Aorta (tissue), 5 donors: ENCODE data around the gene GHRL. TPM values are rescaled to one million over a fixed set of nuclear protein-coding genes. Genes with fewer than 3 reads are reported as not detected.

Experiments
- ATAC-seq: fragments of 200-7000 bp; cut with Tn5 transposase; one replicate; pipeline ENCODE4 v1.9.1; 2022; ENCODE audit warnings: moderate library complexity; ENCODE audit not compliant: low FRiP score
- DNase-seq, 2 donors: peaks; one replicate each; pipeline ENCODE4 v3.0.0-alpha.2; 2020
- H3K27ac ChIP-seq, 2 donors: one replicate each; pipeline ENCODE4 v1.5.1; 2013; ENCODE audit warnings: low read length in 2 of 2, mild to moderate bottlenecking in 2 of 2, moderate library complexity in 2 of 2, control low read depth in 1 of 2, inconsistent platforms in 1 of 2, low read depth in 1 of 2
- H3K27me3 ChIP-seq, 2 donors: one replicate each; pipeline ENCODE4 v1.6.1; 2013; ENCODE audit warnings: control low read depth in 1 of 2, low read length in 1 of 2, mild to moderate bottlenecking in 1 of 2, moderate library complexity in 1 of 2; ENCODE audit not compliant: insufficient read depth in 2 of 2, control insufficient read depth in 1 of 2
- H3K36me3 ChIP-seq, 2 donors: one replicate each; pipeline ENCODE4 v1.6.1; 2013; ENCODE audit warnings: control low read depth in 1 of 2, low read length in 1 of 2, mild to moderate bottlenecking in 1 of 2; ENCODE audit not compliant: insufficient read depth in 2 of 2, control insufficient read depth in 1 of 2
- H3K4me1 ChIP-seq, 2 donors: one replicate each; pipeline ENCODE4 v1.6.1; 2013; ENCODE audit warnings: low read length in 2 of 2, control low read depth in 1 of 2, mild to moderate bottlenecking in 1 of 2, moderate library complexity in 1 of 2; ENCODE audit not compliant: insufficient read depth in 2 of 2, control insufficient read depth in 1 of 2
- H3K4me3 ChIP-seq, 2 donors: one replicate each; pipeline ENCODE4 v1.5.1; 2013; ENCODE audit warnings: low read length in 2 of 2, control low read depth in 1 of 2, mild to moderate bottlenecking in 1 of 2
- H3K9me3 ChIP-seq: one replicate; pipeline ENCODE4 v1.6.1; 2013; ENCODE audit warnings: mild to moderate bottlenecking, low read length; ENCODE audit not compliant: control insufficient read depth
- WGBS, 2 donors: extraction: QIAGEN DNeasy Blood & Tissue Kit; methylation state at CpG; one replicate each; pipeline ENCODE4 v1.1.7; 2013; 5-methylcytosine and 5-hydroxymethylcytosine counted together
- intact Hi-C, 2 donors: fragments of 100-400 bp; cut with DNase I; formaldehyde crosslinking; loops; one replicate each; pipeline versions ENCODE4 v1.14.2 to v1.15.0; 2022
- polyA plus RNA-seq, 2 donors: library from polyadenylated mRNA; stranded (reverse); fragments of 200-250 nt; gene quantifications; one replicate each; pipeline ENCODE4 v1.2.3, GENCODE V29; 2013
- total RNA-seq, 2 donors: library from RNA; stranded (reverse); fragmentation: NEBNext Ultra II Directional; extraction: Animal tissue kit (Norgen Biotek cat#: 25700); gene quantifications; one replicate each; pipeline ENCODE4 v1.2.1, GENCODE V29; 2021
- donor health status: healthy with polysubstance abuse.
- donor health status: Bipolar disorder and iron deficiency.
- donor health status: DM: no; HTN: no; CAD: no.
- donor health status: DM: no; HTN: no; CAD: no.
- donor health status: DM: yes; HTN: yes; CAD: no.

GHRL gene
- total and polyA plus RNA-seq, 4 donors, result 0.36 to 1.7 (median 1.6) TPM; not detected in 1

DNA sequence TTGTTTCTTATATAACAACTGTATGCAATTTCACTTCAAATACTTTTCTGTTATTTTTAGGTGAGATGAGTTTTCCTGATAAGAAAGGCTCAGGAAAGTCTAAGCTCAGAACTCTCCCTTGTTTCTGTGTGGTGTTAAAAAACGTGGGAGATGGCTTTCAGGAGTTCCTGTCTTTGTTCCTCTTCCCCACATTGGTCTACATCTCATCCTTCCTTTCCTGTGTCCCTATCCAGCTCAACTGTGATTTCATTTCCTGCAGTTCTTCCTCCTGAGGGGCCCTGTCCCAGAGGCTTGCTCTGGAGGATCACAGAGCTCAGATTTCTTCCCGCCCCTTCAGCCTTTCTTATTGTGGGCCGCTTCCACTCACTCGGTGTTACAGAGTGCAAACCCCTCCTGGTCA is 17.0 kb upstream of the GHRL start:
- ATAC-seq, result no peak
- intact Hi-C loops, result no loop called here
- no peak for DNase-seq
- no peaks in the 10 kb centered on the region for H3K9me3 ChIP-seq
- H3K36me3 ChIP-seq, result peaks cover 3 to 24% of the 10 kb centered on the region in 2 donors
- no peak overlapping the region for H3K27ac ChIP-seq
- no peaks in the 10 kb centered on the region for H3K27me3 ChIP-seq
- H3K4me3 ChIP-seq, result no peak overlapping the region
- 60 to 62% methylated on average over 4 of the region's 4 CpGs for WGBS, 2 donors
- no peaks in the 10 kb centered on the region for H3K4me1 ChIP-seq

DNA sequence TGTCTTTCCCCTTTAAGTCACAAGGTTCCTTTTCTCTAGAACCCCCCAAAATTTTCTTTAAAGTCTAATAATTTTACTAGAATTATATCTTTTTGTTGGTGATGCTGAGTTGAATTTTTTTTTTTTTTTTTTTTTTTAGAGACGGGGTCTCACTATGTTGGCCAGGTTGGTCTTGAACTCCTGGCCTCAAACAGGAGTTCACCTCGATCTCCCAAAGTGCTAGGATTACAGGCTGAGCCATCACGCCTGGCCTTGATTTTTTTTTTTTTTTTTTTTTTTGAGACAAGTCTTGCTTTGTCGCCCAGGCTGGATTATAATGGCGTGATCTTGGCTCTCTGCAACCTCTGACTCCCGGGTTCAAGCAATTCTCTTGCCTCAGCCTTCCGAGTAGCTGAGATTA is 15.9 kb upstream of the GHRL start:
- H3K9me3 ChIP-seq, result no peaks in the 10 kb centered on the region
- peaks cover 6 to 27% of the 10 kb centered on the region in 2 donors for H3K36me3 ChIP-seq
- WGBS, 2 donors, result 93 to 97% methylated on average over 7 of the region's 7 CpGs
- no peaks in the 10 kb centered on the region for H3K27me3 ChIP-seq
- H3K4me3 ChIP-seq, result no peak overlapping the region
- ATAC-seq (no peak), DNase-seq (no peak)
- H3K4me1 ChIP-seq, result no peaks in the 10 kb centered on the region
- intact Hi-C loops, result no loop called here
- H3K27ac ChIP-seq, result no peak overlapping the region

DNA sequence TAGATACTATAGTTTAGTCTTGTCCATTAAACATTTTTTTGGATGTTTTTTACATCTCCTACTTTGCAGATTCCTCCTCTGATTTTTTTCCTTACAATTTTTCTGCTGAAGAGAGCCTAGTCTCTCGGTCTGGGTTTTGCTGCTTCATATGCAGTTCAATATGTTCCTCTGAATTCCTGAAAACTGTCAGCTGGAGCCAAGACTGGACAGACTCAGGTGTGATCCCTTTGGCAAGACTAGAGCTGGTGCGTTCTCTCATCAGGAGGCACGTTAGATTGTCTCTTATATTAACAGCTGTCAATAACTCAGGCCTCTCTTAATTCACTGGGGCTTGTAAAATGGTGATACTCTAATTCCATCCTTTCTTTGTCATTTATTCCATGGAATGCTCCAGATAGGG is 13.4 kb upstream of the GHRL start:
- Histone ChIP-seq H3K4me3 (no peak overlapping the region), H3K27me3 (no peaks in the 10 kb centered on the region), H3K4me1 (no peaks in the 10 kb centered on the region), H3K27ac (no peak overlapping the region), H3K36me3 (peaks cover 16 to 27% of the 10 kb centered on the region in 2 donors), H3K9me3 (no peaks in the 10 kb centered on the region)
- ATAC-seq (no peak), DNase-seq (no peak)
- intact Hi-C loops, result no loop called here
- 78 to 81% methylated on average over 3 of the region's 3 CpGs for WGBS, 2 donors

DNA sequence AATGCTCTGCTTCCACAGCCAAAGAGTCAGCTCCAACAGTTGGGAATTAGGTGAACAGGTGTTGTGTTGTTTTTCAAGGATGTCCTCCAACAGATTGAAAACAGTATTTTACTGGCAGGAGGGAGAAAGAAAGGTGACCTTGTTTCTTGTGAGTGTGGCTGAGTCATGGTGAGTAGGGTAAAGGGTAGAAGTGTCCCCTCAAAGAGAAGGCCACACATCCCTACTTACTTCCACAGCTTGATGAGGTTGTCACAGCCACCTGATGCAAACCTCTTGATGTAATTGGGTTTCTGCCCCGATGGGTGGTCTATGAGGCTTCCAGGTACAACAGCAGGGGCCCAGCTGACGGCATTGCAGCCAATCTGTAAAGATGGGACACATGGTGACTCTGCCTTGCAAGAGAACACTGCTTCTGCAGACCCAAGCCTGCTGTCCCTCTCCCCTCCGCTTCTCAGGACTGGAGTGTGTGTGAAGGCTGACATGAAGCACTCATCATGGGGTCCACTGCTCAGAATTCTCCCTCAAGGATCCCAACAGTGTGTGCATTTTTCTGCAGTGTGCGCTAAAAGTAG is 12.7 kb upstream of the GHRL start:
- Histone ChIP-seq H3K27me3 (no peaks in the 10 kb centered on the region), H3K4me3 (no peak overlapping the region), H3K27ac (no peak overlapping the region), H3K36me3 (peaks cover 16 to 30% of the 10 kb centered on the region in 2 donors), H3K4me1 (no peaks in the 10 kb centered on the region), H3K9me3 (no peaks in the 10 kb centered on the region)
- no peak for DNase-seq
- 92 to 96% methylated on average over 4 of the region's 4 CpGs for WGBS, 2 donors
- no peak for ATAC-seq
- intact Hi-C loops, result no loop called here

DNA sequence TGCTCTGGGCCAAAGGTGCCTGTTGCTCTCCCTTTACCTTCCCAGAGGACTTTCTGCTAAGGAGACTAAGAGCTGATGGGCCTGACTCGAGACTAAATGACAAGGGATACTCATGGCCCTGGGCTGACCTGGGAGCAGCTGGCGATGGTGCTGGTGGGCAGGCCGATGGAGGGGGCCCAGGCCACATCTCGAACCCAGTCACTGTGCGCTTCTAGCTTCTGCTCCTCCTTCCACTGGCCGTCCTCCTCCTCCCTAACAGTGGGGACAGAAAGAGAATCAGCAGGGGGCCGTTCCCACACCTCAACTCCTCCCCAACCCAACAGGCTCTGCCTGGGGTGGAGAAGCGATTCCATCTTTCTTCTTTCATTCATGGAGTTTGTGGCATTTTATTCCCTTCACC is 12.2 kb upstream of the GHRL start:
- Histone ChIP-seq H3K27me3 (no peaks in the 10 kb centered on the region), H3K9me3 (no peaks in the 10 kb centered on the region), H3K4me3 (no peak overlapping the region), H3K36me3 (peaks cover 18 to 28% of the 10 kb centered on the region in 2 donors), H3K27ac (no peak overlapping the region), H3K4me1 (no peaks in the 10 kb centered on the region)
- ATAC-seq (no peak), DNase-seq (no peak)
- intact Hi-C loops, result no loop called here
- 85 to 92% methylated on average over 7 to 8 of the region's 8 CpGs for WGBS, 2 donors

GRCh38 chr3:10303785-10304184 is 11.0 kb upstream of the GHRL start:
- DNase-seq, result no peak
- Histone ChIP-seq H3K4me1 (no peaks in the 10 kb centered on the region), H3K27ac (no peak overlapping the region), H3K27me3 (no peaks in the 10 kb centered on the region), H3K4me3 (no peak overlapping the region), H3K9me3 (no peaks in the 10 kb centered on the region), H3K36me3 (peaks cover 19 to 26% of the 10 kb centered on the region in 2 donors)
- 79 to 82% methylated on average over 8 of the region's 8 CpGs for WGBS, 2 donors
- intact Hi-C loops, result no loop called here
- ATAC-seq, result no peak

DNA sequence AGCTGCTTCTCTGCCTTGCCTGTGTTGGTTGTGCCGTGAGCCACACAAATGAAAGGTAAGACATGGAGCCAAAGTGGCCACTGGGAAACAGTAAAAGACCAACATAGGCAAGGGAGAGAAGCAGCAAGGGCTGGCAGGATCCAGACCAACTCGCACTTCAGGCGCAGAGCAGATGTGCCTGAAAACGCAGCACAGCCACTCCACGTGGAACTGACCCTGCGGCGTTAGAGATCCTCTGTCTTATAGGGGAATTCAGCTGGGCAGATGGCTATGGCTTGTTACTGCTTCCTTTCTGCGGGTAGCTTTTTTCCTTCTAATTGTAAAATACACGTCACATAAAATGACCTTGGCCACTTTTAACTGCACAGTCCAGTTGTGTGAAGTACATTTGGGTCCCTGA is 10.4 kb upstream of the GHRL start:
- Histone ChIP-seq H3K9me3 (no peaks in the 10 kb centered on the region), H3K36me3 (peaks cover 19 to 26% of the 10 kb centered on the region in 2 donors), H3K4me3 (no peak overlapping the region), H3K27ac (no peak overlapping the region), H3K4me1 (no peaks in the 10 kb centered on the region), H3K27me3 (no peaks in the 10 kb centered on the region)
- DNase-seq (no peak), ATAC-seq (no peak)
- intact Hi-C loops, result no loop called here
- 85 to 88% methylated on average over 9 of the region's 9 CpGs for WGBS, 2 donors

DNA sequence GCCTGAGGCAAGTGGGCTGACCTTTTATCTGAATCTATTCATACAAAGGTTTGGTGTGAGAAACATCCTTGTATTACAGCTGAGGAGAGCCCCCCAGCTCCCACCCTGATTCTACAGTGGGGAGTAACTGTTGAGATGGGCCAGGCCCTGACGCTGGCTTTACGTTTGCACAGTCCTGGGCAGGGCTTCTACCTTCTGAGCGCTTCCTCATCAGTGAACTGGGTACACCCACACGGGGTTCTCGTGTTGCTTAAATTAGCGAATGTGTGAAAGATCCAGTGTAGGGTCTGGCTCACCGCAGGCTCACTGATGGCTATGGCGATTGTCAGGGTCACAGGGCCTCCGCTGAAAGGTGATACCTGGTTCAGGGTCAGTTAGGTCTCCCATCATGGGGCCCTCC is 7.3 kb upstream of the GHRL start:
- no peak overlapping the region for H3K4me3 ChIP-seq
- H3K27me3 ChIP-seq, result no peaks in the 10 kb centered on the region
- WGBS, 2 donors, result 81 to 88% methylated on average over 9 of the region's 9 CpGs
- H3K9me3 ChIP-seq, result no peaks in the 10 kb centered on the region
- intact Hi-C loops, result no loop called here
- H3K27ac ChIP-seq, result no peak overlapping the region
- no peak for ATAC-seq
- no peaks in the 10 kb centered on the region for H3K4me1 ChIP-seq
- DNase-seq, result peak in 1 of 2 donors; percentile 12
- H3K36me3 ChIP-seq, result peaks cover 16 to 20% of the 10 kb centered on the region in 2 donors

GRCh38 chr3:10299679-10300078 is 6.9 kb upstream of the GHRL start:
- Histone ChIP-seq H3K9me3 (no peaks in the 10 kb centered on the region), H3K4me1 (no peaks in the 10 kb centered on the region), H3K36me3 (peaks cover 15 to 18% of the 10 kb centered on the region in 2 donors), H3K27ac (no peak overlapping the region), H3K27me3 (no peaks in the 10 kb centered on the region), H3K4me3 (no peak overlapping the region)
- intact Hi-C loops, result no loop called here
- DNase-seq, result peak in 1 of 2 donors; percentile 10
- WGBS, 2 donors, result 67 to 80% methylated on average over 6 of the region's 6 CpGs
- ATAC-seq, result no peak
